Smooth muscle cell (in vitro differentiated cells): ENCODE results near the gene MAP4. TPM values are rescaled to one million over a fixed set of nuclear protein-coding genes. Genes with fewer than 3 reads are reported as not detected.
A peak's percentile ranks its signal among the peaks of the same experiment; 100 is the strongest.
"Not testable (repeated sequence)": the region's sequence is repeated elsewhere in the genome, so short reads cannot be mapped to it uniquely, and the experiment has no call there.

Experiments used
- DNase-seq: peaks from one replicate; lab custom pipeline; 2025; ENCODE audit not compliant: unreplicated experiment; lab: John Stamatoyannopoulos, UW
- H2AFZ ChIP-seq: fragments of 200-600 bp; sonication (generic); 2 replicates; pipeline ENCODE4 v1.6.0; 2016; ENCODE audit warnings: antibody characterized with exemption, low read depth, mild to moderate bottlenecking
- H3F3A ChIP-seq: fragments of 200-600 bp; sonication (generic); 2 replicates; pipeline ENCODE4 v1.6.0; 2017; ENCODE audit warnings: antibody characterized with exemption, low read depth
- H3K27ac ChIP-seq: fragments of 200-600 bp; sonication (generic); 2 replicates; pipeline ENCODE4 v1.5.1; 2016; ENCODE audit warnings: low read depth, mild to moderate bottlenecking
- H3K27me3 ChIP-seq: fragments of 200-600 bp; sonication (generic); 2 replicates; pipeline ENCODE4 v1.6.1; 2016; ENCODE audit warnings: low read depth, mild to moderate bottlenecking
- H3K36me3 ChIP-seq: fragments of 200-600 bp; sonication (generic); 2 replicates; pipeline ENCODE4 v1.5.1; 2016; ENCODE audit warnings: low read depth
- H3K4me1 ChIP-seq: fragments of 200-600 bp; sonication (generic); 2 replicates; pipeline ENCODE4 v1.5.1; 2016; ENCODE audit warnings: low read depth
- H3K4me2 ChIP-seq: fragments of 200-600 bp; sonication (generic); 2 replicates; pipeline ENCODE4 v1.6.0; 2016; ENCODE audit warnings: mild to moderate bottlenecking
- H3K4me3 ChIP-seq: fragments of 200-600 bp; sonication (generic); 2 replicates; pipeline ENCODE4 v1.5.1; 2016; ENCODE audit warnings: mild to moderate bottlenecking
- H3K79me2 ChIP-seq: fragments of 200-600 bp; sonication (generic); 2 replicates; pipeline ENCODE4 v1.6.0; 2016; ENCODE audit warnings: low read depth, mild to moderate bottlenecking
- H3K9ac ChIP-seq: fragments of 200-600 bp; sonication (generic); 2 replicates; pipeline ENCODE4 v1.6.0; 2016; ENCODE audit warnings: low read depth
- H3K9me3 ChIP-seq: fragments of 200-600 bp; sonication (generic); replicated peaks from 2 replicates; pipeline ENCODE4 v1.5.1; 2016; ENCODE audit warnings: low read depth
- H4K20me1 ChIP-seq: fragments of 200-600 bp; sonication (generic); 2 replicates; pipeline ENCODE4 v1.6.0; 2016; ENCODE audit warnings: low read depth
- CTCF ChIP-seq: fragments of 200-600 bp; sonication (generic); IDR thresholded peaks from 2 replicates; pipeline ENCODE4 v1.5.1; 2017; ENCODE audit warnings: borderline replicate concordance, mild to moderate bottlenecking, antibody characterized with exemption; ENCODE audit not compliant: insufficient read depth, poor library complexity, severe bottlenecking
- WGBS: methylation state at CpG from one replicate; pipeline ENCODE4 v1.1.7; 2016; ENCODE audit warnings: low lambda C conversion rate; 5-methylcytosine and 5-hydroxymethylcytosine counted together
- polyA plus RNA-seq: library from polyadenylated mRNA; unstranded; fragments of >200 nt; fragmentation: Nextera tagmentation; extraction: Ambion mirVana; gene quantifications from 2 replicates; pipeline ENCODE4 v1.2.1, GENCODE V29; 2016
- total RNA-seq: library from RNA; depleted of rRNA; stranded (reverse); fragments of >200 nt; gene quantifications from 2 replicates; pipeline ENCODE4 v1.2.3, GENCODE V29; 2014

MAP4 gene, protein sequence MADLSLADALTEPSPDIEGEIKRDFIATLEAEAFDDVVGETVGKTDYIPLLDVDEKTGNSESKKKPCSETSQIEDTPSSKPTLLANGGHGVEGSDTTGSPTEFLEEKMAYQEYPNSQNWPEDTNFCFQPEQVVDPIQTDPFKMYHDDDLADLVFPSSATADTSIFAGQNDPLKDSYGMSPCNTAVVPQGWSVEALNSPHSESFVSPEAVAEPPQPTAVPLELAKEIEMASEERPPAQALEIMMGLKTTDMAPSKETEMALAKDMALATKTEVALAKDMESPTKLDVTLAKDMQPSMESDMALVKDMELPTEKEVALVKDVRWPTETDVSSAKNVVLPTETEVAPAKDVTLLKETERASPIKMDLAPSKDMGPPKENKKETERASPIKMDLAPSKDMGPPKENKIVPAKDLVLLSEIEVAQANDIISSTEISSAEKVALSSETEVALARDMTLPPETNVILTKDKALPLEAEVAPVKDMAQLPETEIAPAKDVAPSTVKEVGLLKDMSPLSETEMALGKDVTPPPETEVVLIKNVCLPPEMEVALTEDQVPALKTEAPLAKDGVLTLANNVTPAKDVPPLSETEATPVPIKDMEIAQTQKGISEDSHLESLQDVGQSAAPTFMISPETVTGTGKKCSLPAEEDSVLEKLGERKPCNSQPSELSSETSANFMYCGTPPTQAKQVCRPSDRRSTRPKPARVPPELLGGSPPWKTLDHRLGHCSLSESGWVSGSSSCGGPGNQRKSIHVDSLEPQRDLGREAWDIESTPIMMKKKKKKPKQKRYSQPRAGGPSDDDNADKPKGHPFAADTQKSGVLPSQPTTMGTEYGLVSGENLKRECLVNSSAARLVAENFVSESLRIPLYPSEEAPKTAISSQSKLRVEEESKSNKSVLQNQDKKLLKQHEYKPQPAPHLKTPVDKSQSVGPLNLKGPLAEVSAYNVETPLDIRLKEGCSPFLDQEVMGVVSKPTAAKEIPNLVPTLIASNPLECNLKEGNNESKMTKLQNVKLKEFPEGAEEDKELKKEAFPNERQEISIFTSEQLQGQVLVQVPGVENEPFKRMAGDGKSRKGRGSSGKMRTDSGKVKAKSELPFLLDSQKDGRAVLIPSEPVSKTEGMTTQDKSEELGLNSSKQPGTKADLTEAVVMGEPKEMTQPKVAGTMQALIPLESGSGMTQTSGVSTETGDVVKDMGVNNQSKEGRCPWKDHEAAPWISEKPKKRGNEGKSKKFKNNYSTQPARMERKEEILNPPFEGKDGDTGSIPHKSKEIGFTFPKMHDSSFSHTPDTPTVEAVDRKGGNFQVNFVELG (N-terminal part only)
- total RNA-seq, result 109 and 114 TPM in 2 replicates
- 159 and 166 TPM in 2 replicates for polyA plus RNA-seq

GRCh38 chr3:48016301-48016973 lies at the start of gene MAP4:
Gene MAP4, minus strand, starts transcription at chr3:48016416. Its CDS starts 17,556 bp downstream, at chr3:47998860.
- Histone ChIP-seq H3K4me3 (no peak within 1 kb of the TSS), H4K20me1 (peaks cover 100% of the 10 kb centered on the region), H3K36me3 (no peaks in the 10 kb centered on the region), H3K9me3 (no peaks in the 10 kb centered on the region), H3K4me1 (peaks cover 33% of the 10 kb centered on the region), H3K9ac (peak within 1 kb of the TSS; percentile 29), H3K27ac (peak within 1 kb of the TSS; percentile 90), H3K27me3 (no peaks in the 10 kb centered on the region), H3K79me2 (peaks cover 90% of the 10 kb centered on the region), H3F3A (peaks cover 37% of the 10 kb centered on the region), H2AFZ (no peak within 1 kb of the TSS), H3K4me2 (peak within 1 kb of the TSS; percentile 34)
- 42% methylated on average over 4 of the region's 4 CpGs for WGBS
- TF ChIP-seq CTCF, result no peak
- no peak for DNase-seq

DNA sequence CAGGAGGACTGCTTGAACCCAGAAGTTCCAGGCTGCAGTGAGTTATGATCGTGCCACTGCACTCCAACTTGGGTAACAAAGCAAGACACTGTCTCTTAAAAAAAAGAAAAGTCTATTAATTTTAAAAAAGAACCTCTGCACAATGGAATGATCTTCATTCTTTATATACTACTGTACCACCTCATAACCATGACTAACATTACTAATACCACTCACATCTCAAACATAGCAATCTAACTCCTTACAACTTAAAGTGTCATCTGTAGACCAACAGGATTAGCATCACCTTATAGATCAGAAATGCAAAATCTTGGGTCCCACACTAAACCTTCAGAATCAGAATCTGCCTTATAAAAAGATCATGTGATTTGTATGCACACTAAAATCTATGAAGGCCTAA lies 48.8 kb upstream of the MAP4 start:
- Histone ChIP-seq H3K36me3 (no peaks in the 10 kb centered on the region), H3F3A (no peaks in the 10 kb centered on the region), H3K9ac (no peak overlapping the region), H3K27ac (peak overlapping the region; percentile 69), H3K4me3 (no peak overlapping the region), H4K20me1 (peaks cover 89% of the 10 kb centered on the region), H3K79me2 (peaks cover 97% of the 10 kb centered on the region), H2AFZ (no peak overlapping the region), H3K9me3 (no peaks in the 10 kb centered on the region), H3K4me1 (peaks cover 5% of the 10 kb centered on the region), H3K4me2 (peak overlapping the region; percentile 20), H3K27me3 (no peaks in the 10 kb centered on the region)
- 95% methylated on average over 1 of the region's 1 CpG for WGBS
- no peak for DNase-seq
- TF ChIP-seq CTCF, result no peak

DNA sequence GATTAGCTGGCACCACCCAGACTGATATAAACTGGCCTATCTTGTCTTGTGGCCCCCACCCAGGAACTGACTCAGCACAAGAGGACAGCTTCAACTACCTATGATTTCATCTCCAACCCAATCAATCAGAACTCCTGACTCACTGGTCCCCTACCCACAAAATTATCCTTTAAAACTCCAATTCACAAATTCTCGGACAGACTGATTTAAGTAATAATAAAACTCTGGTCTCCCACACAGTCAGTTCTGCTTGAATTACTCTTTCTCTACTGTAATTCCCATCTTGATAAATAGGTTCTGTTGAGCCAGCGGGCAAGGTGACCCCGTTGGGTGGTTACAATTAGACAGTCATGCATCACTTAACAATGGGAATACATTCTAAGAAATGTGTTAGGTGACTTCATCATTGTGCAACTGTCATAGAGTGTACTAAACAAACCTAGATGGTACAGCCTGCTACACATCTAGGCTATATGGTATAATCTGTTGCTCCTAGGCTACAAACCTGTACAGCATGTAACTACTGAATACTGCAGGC lies 48.1 kb upstream of the MAP4 start:
- no peaks in the 10 kb centered on the region for H3K36me3 ChIP-seq
- H3K27ac ChIP-seq, result peak overlapping the region; percentile 69
- peaks cover 97% of the 10 kb centered on the region for H3K79me2 ChIP-seq
- no peak for DNase-seq
- no peaks in the 10 kb centered on the region for H3K9me3 ChIP-seq
- WGBS, result 62% methylated on average over 3 of the region's 3 CpGs
- no peak overlapping the region for H2AFZ ChIP-seq
- peaks cover 3% of the 10 kb centered on the region for H3F3A ChIP-seq
- no peak overlapping the region for H3K9ac ChIP-seq
- peaks cover 89% of the 10 kb centered on the region for H4K20me1 ChIP-seq
- TF ChIP-seq CTCF, result no peak
- H3K4me3 ChIP-seq, result no peak overlapping the region
- H3K4me2 ChIP-seq, result peak overlapping the region; percentile 20
- H3K4me1 ChIP-seq, result peaks cover 5% of the 10 kb centered on the region
- H3K27me3 ChIP-seq, result no peaks in the 10 kb centered on the region

- H3K4me2 ChIP-seq, H3K4me3 ChIP-seq, H3K27ac ChIP-seq, DNase-seq, H3K27me3 ChIP-seq, H3K9me3 ChIP-seq, H3K9ac ChIP-seq, H3K4me1 ChIP-seq, H3F3A ChIP-seq, H2AFZ ChIP-seq, H3K36me3 ChIP-seq: not testable (repeated sequence)
- 95% methylated on average over 7 of the region's 33 CpGs for WGBS
- H4K20me1 ChIP-seq, result peaks cover 80% of the 10 kb centered on the region
- peaks cover 89% of the 10 kb centered on the region for H3K79me2 ChIP-seq
Measured at GRCh38 chr3:48061586-48061985, 45.4 kb upstream of the MAP4 start.
